ENCODE measurements around the gene P2RX6.
A peak's percentile ranks its signal among the peaks of the same experiment; 100 is the strongest.

The P2RX6 gene

DNA sequence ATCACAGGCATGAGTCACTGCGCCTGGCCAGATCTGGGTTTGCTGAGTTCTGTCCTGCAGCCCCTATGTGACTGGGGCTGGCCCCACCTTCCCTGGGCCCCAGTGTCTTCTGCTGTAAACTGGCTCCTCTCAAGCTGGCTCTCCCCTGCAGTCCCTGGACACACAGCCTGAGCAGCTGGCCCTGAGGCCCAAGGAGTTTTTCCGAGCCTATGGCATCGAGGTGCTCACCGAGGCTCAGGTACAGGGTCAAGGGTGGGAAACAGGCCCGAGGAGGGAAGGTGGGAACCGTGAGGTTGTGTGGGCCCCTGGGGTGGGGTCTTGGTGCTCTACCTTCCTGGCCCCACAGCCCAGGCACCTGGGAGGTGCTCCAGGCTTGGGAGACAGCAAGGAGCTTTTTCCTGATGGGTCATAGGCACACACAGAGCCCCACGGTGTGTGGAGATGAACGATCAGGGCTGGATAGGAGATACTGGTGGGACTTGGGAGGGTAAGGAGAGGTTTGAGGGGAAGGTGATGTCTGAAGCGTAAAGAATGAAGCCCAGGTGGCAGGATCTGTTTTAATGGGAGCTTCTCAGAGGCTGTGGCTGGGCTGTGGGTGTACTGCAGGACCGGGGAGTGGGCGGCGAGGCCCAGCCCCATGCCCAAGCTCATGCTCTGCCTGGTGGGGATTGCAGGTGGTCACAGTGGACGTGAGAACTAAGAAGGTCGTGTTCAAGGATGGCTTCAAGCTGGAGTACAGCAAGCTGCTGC lies 39.2 kb upstream of the P2RX6 start:
- Mint-ChIP-seq H3K27ac (no peak overlapping the region), H3K9me3 (peaks cover 3% of the 10 kb centered on the region), H3K36me3 (ENCODE audit: low read depth) (no peaks in the 10 kb centered on the region), H3K4me3 (no peak overlapping the region), H3K27me3 (ENCODE audit: low read depth) (peaks cover 11% of the 10 kb centered on the region), H3K4me1 (peaks cover 10% of the 10 kb centered on the region)
- TF ChIP-seq, protein P1, sequence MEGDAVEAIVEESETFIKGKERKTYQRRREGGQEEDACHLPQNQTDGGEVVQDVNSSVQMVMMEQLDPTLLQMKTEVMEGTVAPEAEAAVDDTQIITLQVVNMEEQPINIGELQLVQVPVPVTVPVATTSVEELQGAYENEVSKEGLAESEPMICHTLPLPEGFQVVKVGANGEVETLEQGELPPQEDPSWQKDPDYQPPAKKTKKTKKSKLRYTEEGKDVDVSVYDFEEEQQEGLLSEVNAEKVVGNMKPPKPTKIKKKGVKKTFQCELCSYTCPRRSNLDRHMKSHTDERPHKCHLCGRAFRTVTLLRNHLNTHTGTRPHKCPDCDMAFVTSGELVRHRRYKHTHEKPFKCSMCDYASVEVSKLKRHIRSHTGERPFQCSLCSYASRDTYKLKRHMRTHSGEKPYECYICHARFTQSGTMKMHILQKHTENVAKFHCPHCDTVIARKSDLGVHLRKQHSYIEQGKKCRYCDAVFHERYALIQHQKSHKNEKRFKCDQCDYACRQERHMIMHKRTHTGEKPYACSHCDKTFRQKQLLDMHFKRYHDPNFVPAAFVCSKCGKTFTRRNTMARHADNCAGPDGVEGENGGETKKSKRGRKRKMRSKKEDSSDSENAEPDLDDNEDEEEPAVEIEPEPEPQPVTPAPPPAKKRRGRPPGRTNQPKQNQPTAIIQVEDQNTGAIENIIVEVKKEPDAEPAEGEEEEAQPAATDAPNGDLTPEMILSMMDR (IDR thresholded peaks at IDR 0.05; ENCODE audit: unreplicated experiment in 3 of 3), result no peak

DNA sequence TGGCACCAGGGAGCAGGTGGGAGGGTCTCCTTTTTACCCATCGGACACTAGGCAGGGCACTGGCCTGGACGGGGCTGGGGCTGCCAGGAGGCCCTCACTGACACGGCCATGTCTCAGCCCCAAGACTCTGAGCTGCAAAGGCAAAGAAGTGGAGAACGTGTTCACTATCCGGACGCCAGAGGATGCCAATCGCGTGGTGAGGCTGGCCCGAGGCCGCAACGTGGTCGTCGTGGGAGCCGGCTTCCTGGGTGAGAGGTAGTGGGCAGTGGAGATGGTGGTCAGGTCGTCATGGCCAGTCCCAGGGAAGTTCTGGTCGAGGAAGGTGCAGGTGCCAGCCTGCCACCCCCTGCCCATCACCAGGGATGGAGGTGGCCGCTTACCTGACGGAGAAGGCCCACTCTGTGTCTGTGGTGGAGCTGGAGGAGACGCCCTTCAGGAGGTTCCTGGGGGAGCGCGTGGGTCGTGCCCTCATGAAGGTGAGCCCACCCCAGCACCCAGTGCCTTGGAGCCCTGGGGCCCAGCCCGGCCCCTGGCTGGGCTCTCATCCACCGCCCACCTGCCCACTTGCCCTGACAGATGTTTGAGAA lies 38.6 kb upstream of the P2RX6 start:
- TF ChIP-seq, protein P1 (IDR thresholded peaks at IDR 0.05; ENCODE audit: unreplicated experiment in 3 of 3), result no peak
- peaks cover 11% of the 10 kb centered on the region for H3K27me3 Mint-ChIP-seq (ENCODE audit: low read depth)
- peaks cover 12% of the 10 kb centered on the region for H3K4me1 Mint-ChIP-seq
- no peaks in the 10 kb centered on the region for H3K36me3 Mint-ChIP-seq (ENCODE audit: low read depth)
- H3K27ac Mint-ChIP-seq, result no peak overlapping the region
- no peak overlapping the region for H3K4me3 Mint-ChIP-seq
- peaks cover 3% of the 10 kb centered on the region for H3K9me3 Mint-ChIP-seq

DNA sequence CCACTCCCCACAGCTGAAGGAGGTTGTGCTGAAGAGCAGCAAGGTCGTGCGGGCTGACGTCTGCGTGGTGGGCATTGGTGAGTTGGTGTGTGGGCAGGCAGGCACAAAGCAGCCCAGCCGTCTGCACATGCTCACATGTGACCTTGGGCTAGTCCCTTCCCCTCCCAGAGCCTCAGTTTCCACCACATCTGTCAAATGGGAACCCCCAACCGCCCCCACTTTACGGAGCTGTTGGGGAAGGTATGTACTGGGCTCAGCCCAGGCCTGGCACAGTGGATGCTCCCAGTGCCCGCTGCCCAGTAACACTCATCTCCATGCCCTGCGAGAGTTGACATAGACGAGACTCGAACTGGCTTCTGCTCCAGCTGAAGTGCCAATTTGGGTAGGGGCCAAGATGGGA lies 37.9 kb upstream of the P2RX6 start:
- peaks cover 14% of the 10 kb centered on the region for H3K4me1 Mint-ChIP-seq
- peaks cover 11% of the 10 kb centered on the region for H3K27me3 Mint-ChIP-seq (ENCODE audit: low read depth)
- TF ChIP-seq, protein P1 (IDR thresholded peaks at IDR 0.05; ENCODE audit: unreplicated experiment in 3 of 3), result no peak
- H3K9me3 Mint-ChIP-seq, result peaks cover 3% of the 10 kb centered on the region
- no peak overlapping the region for H3K27ac Mint-ChIP-seq
- no peaks in the 10 kb centered on the region for H3K36me3 Mint-ChIP-seq (ENCODE audit: low read depth)
- no peak overlapping the region for H3K4me3 Mint-ChIP-seq

DNA sequence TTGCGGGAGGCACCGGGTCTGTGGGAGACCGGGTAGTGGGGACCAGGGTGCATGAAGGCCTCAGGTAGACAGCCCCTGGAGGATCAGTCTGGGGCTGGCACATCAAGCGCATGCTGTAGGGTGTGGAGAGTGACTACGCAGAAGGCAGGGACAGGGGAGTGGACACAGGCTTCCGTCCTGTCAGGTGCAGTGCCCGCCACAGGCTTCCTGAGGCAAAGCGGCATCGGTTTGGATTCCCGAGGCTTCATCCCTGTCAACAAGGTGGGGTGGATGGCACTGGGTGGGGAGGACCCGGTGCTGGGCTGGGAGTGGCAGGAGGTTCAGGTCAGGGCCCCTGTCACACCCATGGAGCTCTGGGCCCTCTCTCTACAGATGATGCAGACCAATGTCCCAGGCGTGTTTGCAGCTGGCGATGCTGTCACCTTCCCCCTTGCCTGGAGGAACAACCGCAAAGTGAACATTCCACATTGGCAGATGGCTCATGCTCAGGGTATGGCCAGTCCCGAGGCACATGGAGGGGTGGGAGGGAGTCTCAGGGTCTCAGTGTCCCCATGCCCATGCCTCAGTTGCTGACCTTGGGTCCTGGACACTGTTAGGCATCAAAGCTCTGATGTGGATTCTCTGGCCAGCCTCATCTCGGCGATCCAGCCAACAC lies 37.3 kb upstream of the P2RX6 start:
- Mint-ChIP-seq H3K36me3 (ENCODE audit: low read depth) (no peaks in the 10 kb centered on the region), H3K9me3 (peaks cover 3% of the 10 kb centered on the region), H3K4me1 (peaks cover 14% of the 10 kb centered on the region), H3K27me3 (ENCODE audit: low read depth) (peaks cover 11% of the 10 kb centered on the region), H3K27ac (no peak overlapping the region), H3K4me3 (no peak overlapping the region)
- TF ChIP-seq, protein P1 (IDR thresholded peaks at IDR 0.05; ENCODE audit: unreplicated experiment in 3 of 3), result no peak

DNA sequence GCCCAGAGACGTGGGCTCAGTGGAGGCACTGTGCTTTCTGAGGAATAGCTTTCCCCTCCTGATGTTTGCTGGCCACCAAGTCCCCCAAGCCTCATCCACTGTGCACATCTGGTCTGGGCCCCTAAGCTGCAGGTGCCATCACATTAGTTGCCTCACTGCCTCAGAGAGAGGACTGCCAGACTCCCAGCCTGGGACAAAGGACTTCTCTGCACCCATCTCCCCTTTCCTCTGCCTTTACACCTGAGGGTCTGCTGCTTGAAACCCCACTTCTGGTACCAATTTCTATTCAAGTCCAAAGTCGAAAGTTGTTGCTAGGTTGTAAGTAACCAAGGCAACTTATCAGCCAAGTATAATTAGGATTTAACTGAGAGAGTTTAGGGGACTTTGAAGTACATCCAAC lies 36.5 kb upstream of the P2RX6 start:
- no peak overlapping the region for H3K27ac Mint-ChIP-seq
- H3K36me3 Mint-ChIP-seq (ENCODE audit: low read depth), result no peaks in the 10 kb centered on the region
- TF ChIP-seq, protein P1 (IDR thresholded peaks at IDR 0.05; ENCODE audit: unreplicated experiment in 3 of 3), result no peak
- H3K4me1 Mint-ChIP-seq, result peaks cover 14% of the 10 kb centered on the region
- H3K27me3 Mint-ChIP-seq (ENCODE audit: low read depth), result peaks cover 11% of the 10 kb centered on the region
- peaks cover 3% of the 10 kb centered on the region for H3K9me3 Mint-ChIP-seq
- peak overlapping the region in 1 of 3 experiments; percentile 73 for H3K4me3 Mint-ChIP-seq
